PC-3 (cell line): ENCODE measurements around the gene SMIM12. TPM values are rescaled to one million over a fixed set of nuclear protein-coding genes. Genes with fewer than 3 reads are reported as not detected.

Source experiments
- ATAC-seq: fragments of 200-7000 bp; cut with Tn5 transposase; 2 replicates; pipeline ENCODE4 v1.9.1; 2020; ENCODE audit warnings: mild to moderate bottlenecking, moderate library complexity
- BruUV-seq: library from RNA; stranded (reverse); fragments of 400-500 nt; replicated peaks from 2 replicates; lab custom pipeline; 2021; lab: Mats Ljungman, UMichigan
- CTCF ChIA-PET: fragments of 300-600 bp; sonication (Branson Sonifier 250); formaldehyde crosslinking; loops from one replicate; lab custom pipeline; 2022; ENCODE audit warnings: antibody characterized with exemption; lab: Charles Lee
- POLR2A ChIA-PET: fragments of 300-600 bp; sonication (Branson Sonifier 250); formaldehyde crosslinking; loops from one replicate; lab custom pipeline; 2022; ENCODE audit warnings: antibody characterized with exemption; ENCODE audit not compliant: unreplicated experiment; lab: Charles Lee
- DNase-seq: peaks from one replicate; pipeline ENCODE4 v3.0.0-alpha.2; 2015
- H2AFZ ChIP-seq: fragments of 300-600 bp; sonication (generic); 2 replicates; pipeline ENCODE4 v1.6.0; 2016; ENCODE audit warnings: antibody characterized with exemption, low read length
- H3F3A ChIP-seq: fragments of 300-600 bp; sonication (generic); one replicate; pipeline ENCODE4 v1.6.0; 2017; ENCODE audit warnings: antibody characterized with exemption, low read length, control low read depth, mild to moderate bottlenecking; ENCODE audit not compliant: unreplicated experiment
- H3K27ac ChIP-seq: fragments of 300-600 bp; sonication (generic); 2 replicates; pipeline ENCODE4 v1.5.1; 2016; ENCODE audit warnings: mild to moderate bottlenecking, low read length
- H3K27me3 ChIP-seq: fragments of 300-600 bp; sonication (generic); 2 replicates; pipeline ENCODE4 v1.6.1; 2016; ENCODE audit warnings: low read length, mixed read lengths
- H3K36me3 ChIP-seq: fragments of 300-600 bp; sonication (generic); 2 replicates; pipeline ENCODE4 v1.6.1; 2016; ENCODE audit warnings: low read depth, mixed run types, low read length, mixed read lengths
- H3K4me1 ChIP-seq: fragments of 300-600 bp; sonication (generic); 2 replicates; pipeline ENCODE4 v1.5.1; 2016; ENCODE audit warnings: low read length; ENCODE audit not compliant: insufficient read depth
- H3K4me2 ChIP-seq: fragments of 300-600 bp; sonication (generic); 2 replicates; pipeline ENCODE4 v1.6.0; 2016; ENCODE audit warnings: low read length
- H3K4me3 ChIP-seq: fragments of 300-600 bp; sonication (generic); 2 replicates; pipeline ENCODE4 v1.5.1; 2016; ENCODE audit warnings: mild to moderate bottlenecking, low read length, mixed read lengths
- H3K79me2 ChIP-seq: fragments of 300-600 bp; sonication (generic); 2 replicates; pipeline ENCODE4 v1.6.1; 2017; ENCODE audit warnings: low read length, mixed read lengths
- H3K9ac ChIP-seq: fragments of 300-600 bp; sonication (generic); 2 replicates; pipeline ENCODE4 v1.6.0; 2016; ENCODE audit warnings: mild to moderate bottlenecking, low read length
- H3K9me2 ChIP-seq: fragments of 300-600 bp; sonication (generic); replicated peaks from 2 replicates; pipeline ENCODE4 v1.6.1; 2016; ENCODE audit warnings: mixed run types, low read length, mixed read lengths
- H3K9me3 ChIP-seq: fragments of 300-600 bp; sonication (generic); 2 replicates; pipeline ENCODE4 v1.6.1; 2016; ENCODE audit warnings: low read length, mixed read lengths
- H4K20me1 ChIP-seq: fragments of 300-600 bp; sonication (generic); 2 replicates; pipeline ENCODE4 v1.6.1; 2016; ENCODE audit warnings: low read length, mixed read lengths
- EZH2 ChIP-seq: fragments of 300-600 bp; sonication (generic); IDR thresholded peaks from one replicate; pipeline ENCODE4 v1.6.1; 2017; ENCODE audit warnings: antibody characterized with exemption, mild to moderate bottlenecking, low read length; ENCODE audit not compliant: unreplicated experiment
- EZH2phosphoT487 ChIP-seq: fragments of 300-600 bp; sonication (generic); IDR thresholded peaks from 2 replicates; pipeline ENCODE4 v1.6.1; 2018; ENCODE audit warnings: mild to moderate bottlenecking, antibody characterized with exemption, low read length, borderline replicate concordance
- intact Hi-C: fragments of 100-400 bp; cut with micrococcal nuclease; formaldehyde crosslinking; loops from 2 replicates; pipeline ENCODE4 v1.9.0; 2023
- total RNA-seq: library from RNA; depleted of rRNA; stranded (reverse); fragments of >200 nt; gene quantifications from 2 replicates; pipeline ENCODE4 v1.2.3, GENCODE V29; 2014
- TF ChIP-seq, protein P1 (sequence below): fragments of 300-600 bp; sonication (generic); conservative IDR thresholded peaks from 2 replicates; pipeline ENCODE4 v1.5.1; 2017; ENCODE audit warnings: antibody characterized with exemption, low read depth, mild to moderate bottlenecking, low read length

SMIM12 gene
- total RNA-seq, 1 experiment from 2014 or later = 47.2 TPM

DNA sequence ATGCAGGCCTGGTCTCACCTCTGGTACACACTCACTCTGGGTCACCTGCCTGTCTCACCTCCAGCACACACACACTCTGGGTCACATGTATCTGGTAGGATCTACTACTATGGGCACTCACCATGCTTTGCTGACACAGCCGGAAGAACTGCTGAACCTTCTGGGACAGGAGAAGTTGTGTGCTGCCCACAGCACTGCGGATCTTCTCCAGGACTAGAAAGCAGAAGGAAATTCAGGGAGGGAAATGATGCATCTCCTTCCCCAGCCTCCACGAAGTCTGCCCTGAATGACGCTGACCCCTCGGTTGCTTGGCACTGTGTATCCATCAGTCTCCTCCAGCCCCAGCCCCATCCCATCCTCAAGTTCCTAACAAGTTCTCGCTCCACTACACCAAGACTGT is 7.9 kb upstream of the SMIM12 start:
- ChIA-PET CTCF (interaction anchor here (1.0 kb wide), 1 partner anchor 14 kb away, joined by 3 read pairs; no protein-coding TSS in a partner anchor), POLR2A (interaction anchor here (0.6 kb wide), 1 partner anchor 18 kb away, joined by 6 read pairs; no protein-coding TSS in a partner anchor)
- no TSS peak for BruUV-seq

DNA sequence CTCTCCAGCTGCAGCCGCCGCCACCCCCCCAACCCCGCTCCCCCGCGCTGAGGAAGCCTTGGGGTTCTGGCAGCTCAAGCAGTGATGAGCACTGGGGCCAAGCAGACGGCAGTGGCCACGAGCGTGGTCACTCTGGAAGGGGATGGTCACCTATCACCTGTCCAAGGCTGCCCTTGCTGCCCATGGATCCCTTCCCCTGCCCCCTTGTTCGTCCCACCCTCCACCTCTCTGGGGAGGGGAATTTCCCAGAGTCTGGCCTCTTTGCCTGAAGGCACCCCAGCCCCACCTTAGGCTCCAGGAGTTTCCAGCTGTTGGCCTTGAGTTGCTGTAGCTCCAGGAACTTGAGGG is 7.2 kb upstream of the SMIM12 start:
- DNase-seq (no peak), ATAC-seq (no peak)
- H3K9me2 ChIP-seq = no peaks in the 10 kb centered on the region
- H3K27me3 ChIP-seq = peaks cover 9% of the 10 kb centered on the region
- no peaks in the 10 kb centered on the region for H3K79me2 ChIP-seq
- no peaks in the 10 kb centered on the region for H4K20me1 ChIP-seq
- H3K9me3 ChIP-seq = no peaks in the 10 kb centered on the region
- H3K36me3 ChIP-seq = no peaks in the 10 kb centered on the region
- no peak overlapping the region for H3K9ac ChIP-seq
- peak overlapping the region; percentile 72; the same call in 1 of the 2 replicates for H3K4me3 ChIP-seq
- BruUV-seq = no TSS peak
- H3K4me1 ChIP-seq = peaks cover 3% of the 10 kb centered on the region; the same call in 1 of the 2 replicates
- H3K27ac ChIP-seq = no peak overlapping the region
- intact Hi-C loops = loop anchor here (1.0 kb wide), 1 partner anchor 80 kb away; no protein-coding TSS in a partner anchor
- ChIA-PET POLR2A (no interaction called here), CTCF (interaction anchor here (0.6 to 1.0 kb wide), 3 partner anchors 14 to 216 kb away, joined by 3 read pairs; no protein-coding TSS in a partner anchor)
- peak overlapping the region; percentile 96 for H3K4me2 ChIP-seq
- TF ChIP-seq EZH2 = no peak
- no peak for TF ChIP-seq EZH2phosphoT487
- TF ChIP-seq, protein P1, sequence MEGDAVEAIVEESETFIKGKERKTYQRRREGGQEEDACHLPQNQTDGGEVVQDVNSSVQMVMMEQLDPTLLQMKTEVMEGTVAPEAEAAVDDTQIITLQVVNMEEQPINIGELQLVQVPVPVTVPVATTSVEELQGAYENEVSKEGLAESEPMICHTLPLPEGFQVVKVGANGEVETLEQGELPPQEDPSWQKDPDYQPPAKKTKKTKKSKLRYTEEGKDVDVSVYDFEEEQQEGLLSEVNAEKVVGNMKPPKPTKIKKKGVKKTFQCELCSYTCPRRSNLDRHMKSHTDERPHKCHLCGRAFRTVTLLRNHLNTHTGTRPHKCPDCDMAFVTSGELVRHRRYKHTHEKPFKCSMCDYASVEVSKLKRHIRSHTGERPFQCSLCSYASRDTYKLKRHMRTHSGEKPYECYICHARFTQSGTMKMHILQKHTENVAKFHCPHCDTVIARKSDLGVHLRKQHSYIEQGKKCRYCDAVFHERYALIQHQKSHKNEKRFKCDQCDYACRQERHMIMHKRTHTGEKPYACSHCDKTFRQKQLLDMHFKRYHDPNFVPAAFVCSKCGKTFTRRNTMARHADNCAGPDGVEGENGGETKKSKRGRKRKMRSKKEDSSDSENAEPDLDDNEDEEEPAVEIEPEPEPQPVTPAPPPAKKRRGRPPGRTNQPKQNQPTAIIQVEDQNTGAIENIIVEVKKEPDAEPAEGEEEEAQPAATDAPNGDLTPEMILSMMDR = no peak
- H3F3A ChIP-seq = no peaks in the 10 kb centered on the region
- peak overlapping the region; percentile 91 for H2AFZ ChIP-seq

More for the DNA sequence above, 7.9 kb upstream of the SMIM12 start:
- Histone ChIP-seq H3K4me1 (peaks cover 3% of the 10 kb centered on the region; the same call in 1 of the 2 replicates), H3K9me2 (no peaks in the 10 kb centered on the region), H3K9ac (no peak overlapping the region), H3K4me2 (no peak overlapping the region), H3K4me3 (no peak overlapping the region), H3K36me3 (no peaks in the 10 kb centered on the region), H4K20me1 (no peaks in the 10 kb centered on the region), H2AFZ (no peak overlapping the region), H3F3A (no peaks in the 10 kb centered on the region), H3K9me3 (no peaks in the 10 kb centered on the region), H3K79me2 (no peaks in the 10 kb centered on the region), H3K27ac (no peak overlapping the region), H3K27me3 (peaks cover 16% of the 10 kb centered on the region)
- no peak for DNase-seq
- TF ChIP-seq, protein P1 = no peak
- no peak for TF ChIP-seq EZH2phosphoT487
- no peak for TF ChIP-seq EZH2
- intact Hi-C loops = no loop called here
- no peak for ATAC-seq
